ENCODE data around the gene PNLIPRP1. TPM values are rescaled to one million over a fixed set of nuclear protein-coding genes. Genes with fewer than 3 reads are reported as not detected.

PNLIPRP1 gene
- total and polyA plus RNA-seq, 10 of the 15 experiments (the other 5 are each of a cell fraction or from before 2014, with no cell fraction given): 0.74 TPM; not detected in 9

GRCh38 chr10:116634126-116634975 lies 43.6 kb downstream of the PNLIPRP1 start:
- WGBS (ENCODE audit: insufficient coverage, insufficient replicate concordance, low lambda C conversion rate, missing lambda C conversion rate): 59% methylated on average over 11 of the region's 11 CpGs
- no TSS peak for BruUV-seq (replicated peaks)
- no peak overlapping the region for H2AFZ ChIP-seq (ENCODE audit: control insufficient read depth, low read depth, low read length)
- no peak for TF ChIP-seq EED (IDR thresholded peaks at IDR 0.05; ENCODE audit: low read depth)
- no peak for TF ChIP-seq IRF5 (IDR thresholded peaks at IDR 0.05; ENCODE audit: borderline replicate concordance)
- TF ChIP-seq NBN (IDR thresholded peaks at IDR 0.05): no peak
- no peak for TF ChIP-seq NR2C2 (IDR thresholded peaks at IDR 0.05; ENCODE audit: borderline replicate concordance, control insufficient read depth, insufficient read length, low read depth)
- no peak for TF ChIP-seq JUNB (IDR thresholded peaks at IDR 0.05)
- TF ChIP-seq ATF2 (IDR thresholded peaks at IDR 0.05; ENCODE audit: low read length): no peak
- TF ChIP-seq FOXK2 (IDR thresholded peaks at IDR 0.05): no peak
- no peak for TF ChIP-seq ZBTB11 (CRISPR knock-in tag; IDR thresholded peaks at IDR 0.05)
- no peak for TF ChIP-seq BACH1 (IDR thresholded peaks at IDR 0.05; ENCODE audit: borderline replicate concordance)
- no peak for TF ChIP-seq DPF2 (IDR thresholded peaks at IDR 0.05)
- no peak for TF ChIP-seq BRCA1 (IDR thresholded peaks at IDR 0.05; ENCODE audit: low read depth, low read length)
- no peak for TF ChIP-seq NR2C1 (IDR thresholded peaks at IDR 0.05)
- TF ChIP-seq SKIL (IDR thresholded peaks at IDR 0.05; ENCODE audit: low read depth, poor library complexity, severe bottlenecking): no peak

More at GRCh38 chr10:116634126-116634975, 43.6 kb downstream of the PNLIPRP1 start:
- ChIA-PET SMC1A (ENCODE audit: uncharacterized antibody, unreplicated experiment) (no interaction called here), RAD21 (ENCODE audit: unreplicated experiment) (no interaction called here), POLR2A (no interaction called here), CTCF (no interaction called here)
- FAIRE-seq (no peak), ATAC-seq (no peak), DNase-seq (ENCODE audit: low read depth, low spot score) (no peak)
- Histone ChIP-seq H3K4me2 (ENCODE audit: control insufficient read depth, insufficient read depth) (no peak overlapping the region), H3K27ac (ENCODE audit: control insufficient read depth, insufficient read depth) (no peak overlapping the region), H3K79me2 (ENCODE audit: control insufficient read depth, insufficient read depth, low read length) (no peaks in the 10 kb centered on the region), H4K20me1 (ENCODE audit: control insufficient read depth, insufficient read depth) (no peaks in the 10 kb centered on the region), H3K9me3 (replicated peaks; ENCODE audit: control insufficient read depth, insufficient read depth, low read length) (no peaks in the 10 kb centered on the region), H3K4me3 (no peak overlapping the region), H3K36me3 (ENCODE audit: control insufficient read depth in 2 of 2, insufficient read depth in 2 of 2, low read length in 1 of 2) (no peaks in the 10 kb centered on the region), H3K4me1 (ENCODE audit: control insufficient read depth, insufficient read depth, low read length) (no peaks in the 10 kb centered on the region), H3K9ac (ENCODE audit: control insufficient read depth, insufficient read depth, low read length) (no peak overlapping the region), H3K27me3 (replicated peaks in 1 of 2; ENCODE audit: control insufficient read depth in 2 of 2, insufficient read depth in 2 of 2, low read length in 1 of 2) (no peaks in the 10 kb centered on the region)
- intact Hi-C loops (cut with micrococcal nuclease; ENCODE audit: unreplicated experiment): no loop called here
- in situ Hi-C loops (cut with MboI): no loop called here
